Activated B cell treated with CpG ODN at 0.5 μM for 24 hours (primary cell): ENCODE results near the gene RAD18. TPM values are rescaled to one million over a fixed set of nuclear protein-coding genes. Genes with fewer than 3 reads are reported as not detected.

Source experiments
- ATAC-seq: fragments of 200-7000 bp; cut with Tn5 transposase; one replicate; pipeline ENCODE4 v1.10.0; 2021; ENCODE audit warnings: low read depth, mild to moderate bottlenecking, moderate library complexity
- CTCF ChIA-PET: fragments of 350-600 bp; sonication (Branson Sonifier 250); formaldehyde crosslinking; loops from one replicate; lab custom pipeline; 2021; ENCODE audit warnings: antibody characterized with exemption; lab: Charles Lee
- POLR2A ChIA-PET: fragments of 350-600 bp; sonication (Branson Sonifier 250); formaldehyde crosslinking; loops from one replicate; lab custom pipeline; 2021; ENCODE audit warnings: antibody characterized with exemption; lab: Charles Lee
- DNase-seq: peaks from one replicate; pipeline ENCODE4 v3.0.0; 2022
- H3K27ac Mint-ChIP-seq: one replicate; pipeline ENCODE4 v1.8.0; 2020; ENCODE audit warnings: mixed read lengths
- H3K27me3 Mint-ChIP-seq: one replicate; pipeline ENCODE4 v1.8.0; 2021; ENCODE audit warnings: mixed read lengths
- H3K36me3 Mint-ChIP-seq: one replicate; pipeline ENCODE4 v1.8.0; 2021; ENCODE audit warnings: low read depth, mixed read lengths
- H3K4me1 Mint-ChIP-seq: one replicate; pipeline ENCODE4 v1.8.0; 2021; ENCODE audit warnings: mixed read lengths
- H3K4me3 Mint-ChIP-seq: one replicate; pipeline ENCODE4 v1.8.0; 2020; ENCODE audit warnings: mild to moderate bottlenecking, mixed read lengths
- H3K9me3 Mint-ChIP-seq: one replicate; pipeline ENCODE4 v1.8.0; 2020; ENCODE audit warnings: mixed read lengths
- CTCF ChIP-seq: fragments of 200-600 bp; IDR thresholded peaks from one replicate; pipeline ENCODE4 v1.8.0; 2022; ENCODE audit warnings: antibody characterized with exemption, mild to moderate bottlenecking
- intact Hi-C: fragments of 100-400 bp; cut with micrococcal nuclease; formaldehyde crosslinking; loops from one replicate; pipeline ENCODE4 v1.15.1; 2024
- total RNA-seq: library from RNA; stranded (reverse); gene quantifications from 2 replicates; pipeline ENCODE4 v1.2.3, GENCODE V29; 2022

The RAD18 gene
- total RNA-seq, 1 donor from 2014 or later, result 21.6 TPM

DNA sequence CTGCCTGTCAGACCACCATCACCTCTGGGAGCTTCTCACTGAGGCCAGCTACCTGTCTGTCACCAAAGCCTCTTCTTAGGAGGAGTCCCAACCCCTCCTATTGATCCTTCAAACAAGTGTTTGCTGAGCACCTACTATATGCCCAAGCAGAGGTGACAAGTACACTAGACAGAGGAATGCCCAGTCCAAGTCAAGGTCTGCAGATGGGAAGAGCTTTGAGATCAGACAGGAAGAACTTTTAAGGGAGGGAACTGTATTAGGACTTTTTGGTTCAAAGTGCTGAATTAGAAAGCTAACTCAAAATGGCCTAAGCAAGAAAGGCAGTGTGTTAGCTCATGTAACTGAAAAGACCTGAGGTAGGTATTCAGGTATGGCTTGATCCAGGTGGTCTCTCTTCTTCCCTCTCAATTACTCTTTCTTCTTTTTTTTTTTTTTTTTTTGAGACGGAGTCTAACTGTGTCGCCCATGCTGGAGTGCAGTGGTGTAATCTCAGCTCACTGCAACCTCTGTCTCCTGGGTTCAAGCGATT is 3.6 kb upstream of the RAD18 start:
- Mint-ChIP-seq H3K27ac (no peak overlapping the region), H3K36me3 (peaks cover 5% of the 10 kb centered on the region), H3K9me3 (no peaks in the 10 kb centered on the region), H3K4me3 (no peak overlapping the region), H3K27me3 (peaks cover 12% of the 10 kb centered on the region), H3K4me1 (peaks cover 26% of the 10 kb centered on the region)
- intact Hi-C loops, result loop anchor here (10.0 kb wide), 1 partner anchor 758 kb away; no protein-coding TSS in a partner anchor
- TF ChIP-seq CTCF, result no peak
- ATAC-seq (no peak), DNase-seq (no peak)
- CTCF ChIA-PET, result interaction anchor here (0.8 to 1.1 kb wide), 2 partner anchors 12 to 283 kb away, joined by 3 read pairs; partner anchors contain the start of gene SRGAP3
- POLR2A ChIA-PET, result no interaction called here

DNA sequence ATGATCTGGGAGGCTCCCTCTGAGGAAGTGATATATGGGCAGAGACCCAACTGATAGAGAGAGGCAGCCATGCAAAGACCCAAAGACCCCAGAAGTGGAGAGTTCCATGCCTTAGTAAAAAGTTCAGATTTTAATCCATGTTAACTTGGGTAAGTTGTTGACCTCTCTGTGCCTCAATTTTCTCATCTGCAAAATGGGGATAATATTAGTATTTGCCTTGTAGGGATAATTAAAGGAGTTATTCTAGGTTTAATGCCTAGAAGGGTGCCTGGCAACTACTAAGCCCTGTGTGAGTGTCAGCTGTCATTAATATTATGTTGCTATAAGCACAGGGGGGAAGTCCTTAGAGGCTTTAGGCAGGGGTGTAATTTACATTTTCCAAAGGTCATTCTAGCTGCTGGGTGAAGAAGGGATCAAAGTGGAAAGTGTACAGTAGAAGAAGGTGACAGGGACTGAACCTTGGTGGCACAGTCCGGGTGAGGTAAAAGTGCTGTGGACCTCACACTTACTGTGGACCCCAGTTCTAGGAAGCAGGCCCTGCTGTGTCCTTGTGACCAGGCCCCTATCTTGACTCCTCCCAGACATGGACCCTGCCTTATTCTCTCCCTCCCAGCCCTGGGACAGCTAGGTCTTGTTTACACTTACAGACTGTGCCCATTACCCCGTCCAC is 3.0 kb upstream of the RAD18 start:
- no peak overlapping the region for H3K27ac Mint-ChIP-seq
- TF ChIP-seq CTCF, result no peak
- no peak for ATAC-seq
- H3K36me3 Mint-ChIP-seq, result peaks cover 5% of the 10 kb centered on the region
- peaks cover 12% of the 10 kb centered on the region for H3K27me3 Mint-ChIP-seq
- ChIA-PET POLR2A (no interaction called here), CTCF (interaction anchor here (0.8 to 1.1 kb wide), 2 partner anchors 11 to 283 kb away, joined by 3 read pairs; partner anchors contain the start of gene SRGAP3)
- H3K9me3 Mint-ChIP-seq, result no peaks in the 10 kb centered on the region
- no peak overlapping the region for H3K4me3 Mint-ChIP-seq
- DNase-seq, result no peak
- peaks cover 25% of the 10 kb centered on the region for H3K4me1 Mint-ChIP-seq
- intact Hi-C loops, result loop anchor here (10.0 kb wide), 1 partner anchor 759 kb away; no protein-coding TSS in a partner anchor

- Mint-ChIP-seq H3K36me3 (peaks cover 5% of the 10 kb centered on the region), H3K4me3 (no peak overlapping the region), H3K9me3 (no peaks in the 10 kb centered on the region), H3K27me3 (peaks cover 9% of the 10 kb centered on the region), H3K27ac (no peak overlapping the region), H3K4me1 (peaks cover 27% of the 10 kb centered on the region)
- ATAC-seq (no peak), DNase-seq (no peak)
- no peak for TF ChIP-seq CTCF
- intact Hi-C loops, result loop anchor here (5.0 to 10.0 kb wide), 3 partner anchors 283 to 1358 kb away; partner anchors contain the start of genes SEC13 and SRGAP3
- ChIA-PET POLR2A (no interaction called here), CTCF (no interaction called here)
Measured at GRCh38 chr3:8964436-8965370, 1.4 kb upstream of the RAD18 start.

- ATAC-seq (no peak), DNase-seq (no peak)
- ChIA-PET CTCF (no interaction called here), POLR2A (no interaction called here)
- no peak for TF ChIP-seq CTCF
- peak overlapping the region; percentile 95 for H3K4me3 Mint-ChIP-seq
- H3K27ac Mint-ChIP-seq, result peak overlapping the region; percentile 89
- H3K4me1 Mint-ChIP-seq, result peaks cover 31% of the 10 kb centered on the region
- H3K9me3 Mint-ChIP-seq, result no peaks in the 10 kb centered on the region
- peaks cover 4% of the 10 kb centered on the region for H3K27me3 Mint-ChIP-seq
- intact Hi-C loops, result loop anchor here (5.0 to 10.0 kb wide), 3 partner anchors 285 to 1360 kb away; partner anchors contain the start of genes SEC13 and SRGAP3
- peaks cover 19% of the 10 kb centered on the region for H3K36me3 Mint-ChIP-seq
Measured at GRCh38 chr3:8962226-8962861, 928 bp downstream of the RAD18 start.
